HG03342 (cell line): ENCODE results near the gene RAD51B.

Experiments used
- ATAC-seq: cut with Tn5 transposase; IDR thresholded peaks from one replicate; pipeline ENCODE4 v1.9.1; 2021; ENCODE audit warnings: mild to moderate bottlenecking, moderate library complexity; ENCODE audit not compliant: unreplicated experiment

The RAD51B gene

DNA sequence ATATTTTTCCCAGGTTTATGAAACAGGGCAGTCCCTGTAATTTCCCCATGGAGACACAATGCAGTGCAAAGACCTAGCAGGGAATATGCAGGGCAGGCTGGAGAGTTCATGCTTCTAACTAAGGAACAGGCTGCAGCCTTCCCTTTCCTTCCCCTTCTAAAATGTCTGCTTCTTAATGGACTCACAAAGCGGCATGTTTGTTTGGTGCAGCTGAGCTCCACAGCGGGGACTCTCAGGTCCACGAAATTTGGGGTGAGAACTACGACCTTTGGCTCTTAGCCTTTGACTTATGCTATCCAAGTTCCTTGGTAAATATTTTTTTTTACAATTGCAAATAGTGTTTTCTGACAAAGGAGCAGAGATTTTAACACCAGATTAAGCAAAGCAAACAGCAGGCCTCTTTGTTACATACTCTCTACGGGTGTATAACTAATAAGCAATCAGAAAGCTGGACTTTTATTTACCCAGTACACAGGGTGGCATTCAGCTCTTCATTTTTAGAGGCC, 649.7 kb downstream of the RAD51B start:
- ATAC-seq: no peak

DNA sequence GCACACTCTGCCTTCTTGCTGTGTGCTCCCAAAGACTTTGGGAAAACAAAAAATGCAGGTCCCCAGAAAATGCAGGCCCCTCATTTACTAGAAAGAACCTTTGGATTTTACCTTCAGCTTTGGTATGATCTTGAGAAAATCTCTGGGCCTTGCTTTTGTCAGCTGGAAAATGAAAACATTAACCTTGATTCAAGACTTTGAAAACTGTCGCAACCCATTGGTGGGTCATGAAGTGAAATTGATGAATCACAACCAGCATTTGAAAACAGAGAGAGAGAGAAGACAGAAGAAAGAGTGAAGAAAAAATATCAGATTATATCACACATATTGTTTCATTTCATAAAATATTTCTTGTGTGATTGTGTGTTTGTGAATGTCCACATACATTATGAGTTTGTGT, 650.8 kb downstream of the RAD51B start:
- no peak for ATAC-seq

DNA sequence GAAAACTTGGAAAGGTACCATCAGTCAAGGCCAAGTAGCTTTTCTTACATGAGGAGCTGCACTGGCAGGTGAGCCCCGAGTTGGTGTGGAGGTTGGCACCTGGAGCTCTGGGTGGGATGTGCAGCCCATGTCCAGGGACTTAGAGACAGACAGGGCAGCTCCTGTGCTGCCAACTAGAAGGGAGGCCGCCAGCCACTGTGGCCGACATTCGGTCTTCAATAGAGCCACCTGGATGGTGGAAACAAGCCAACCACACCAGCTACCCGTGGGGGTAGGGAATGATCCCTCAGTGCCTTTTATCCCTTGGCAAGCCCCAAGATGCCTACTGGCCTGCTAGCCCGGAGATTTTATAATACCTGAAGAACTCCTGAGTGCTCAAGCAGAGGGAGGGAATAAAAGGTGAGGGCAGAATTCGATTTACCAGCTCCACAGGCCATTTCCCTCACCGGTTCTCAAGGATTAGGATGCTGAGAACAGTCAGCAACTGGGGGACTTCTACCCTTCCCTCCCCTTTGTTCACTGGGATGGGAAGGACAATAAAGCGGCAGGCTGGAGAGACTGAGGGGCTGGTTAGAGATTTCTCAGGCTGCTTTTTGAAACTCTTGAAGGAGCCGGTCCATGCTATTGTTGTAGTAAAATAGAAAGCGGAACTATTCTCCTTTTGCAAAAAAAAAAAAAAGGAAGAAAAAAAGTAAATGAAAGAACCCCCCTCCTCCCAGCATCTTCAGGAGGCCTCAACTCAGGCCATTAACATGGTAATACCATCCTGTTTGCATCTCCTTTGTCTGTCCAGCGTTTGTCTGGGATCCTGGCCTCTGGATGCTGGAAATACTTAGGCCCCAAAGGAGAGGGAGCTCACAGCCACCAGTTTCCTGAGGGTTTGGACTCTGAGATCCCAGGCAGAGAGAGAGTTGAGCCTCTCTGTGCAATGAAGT, 651.7 kb downstream of the RAD51B start:
- ATAC-seq: no peak

DNA sequence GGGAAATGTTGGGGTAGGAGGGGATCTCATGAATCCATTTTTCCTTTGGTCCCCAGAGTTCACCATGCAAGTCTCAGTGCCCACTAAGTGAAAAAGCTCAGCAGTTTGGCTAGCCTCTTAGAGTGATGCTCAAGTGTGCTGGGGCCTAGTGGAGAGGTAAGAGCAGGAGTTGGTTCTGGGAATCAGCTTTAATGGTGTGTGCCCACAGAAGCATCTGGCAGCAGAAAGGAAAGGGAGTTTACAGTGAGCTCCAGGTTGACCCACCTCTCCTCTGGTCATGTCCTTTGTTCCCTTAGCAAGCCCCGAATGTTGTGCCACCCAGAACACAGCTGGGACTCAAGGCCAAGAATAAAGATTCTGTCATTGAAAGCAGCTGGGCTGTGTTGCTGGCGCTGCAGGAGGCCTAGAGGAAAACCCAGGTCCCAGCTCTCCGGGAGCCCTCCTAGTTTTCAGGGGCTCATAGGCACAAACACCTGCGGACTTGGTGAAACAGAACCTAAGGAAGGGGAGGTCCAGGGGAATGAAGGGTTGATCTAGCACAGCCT, 652.5 kb downstream of the RAD51B start:
- no peak for ATAC-seq

DNA sequence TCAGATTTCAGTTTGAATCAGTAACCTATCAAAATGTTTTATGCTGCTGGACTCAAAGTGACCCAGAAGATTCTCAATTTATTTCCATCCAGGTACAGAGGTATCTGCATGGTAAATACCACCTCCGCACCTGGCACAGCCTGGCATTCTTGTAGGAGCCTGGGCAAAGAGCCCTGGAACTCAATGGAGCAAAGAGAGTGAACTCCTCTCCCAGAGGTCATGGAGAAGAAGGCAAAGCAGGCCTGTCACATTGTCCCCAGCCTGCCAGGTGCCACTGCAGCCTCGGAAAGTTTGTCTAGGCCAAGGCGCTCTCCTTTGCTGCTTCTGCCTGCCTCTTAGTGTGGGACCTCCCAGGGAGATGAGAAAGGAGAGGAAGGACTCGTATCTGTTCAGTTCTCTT, 653.5 kb downstream of the RAD51B start:
- no peak for ATAC-seq

DNA sequence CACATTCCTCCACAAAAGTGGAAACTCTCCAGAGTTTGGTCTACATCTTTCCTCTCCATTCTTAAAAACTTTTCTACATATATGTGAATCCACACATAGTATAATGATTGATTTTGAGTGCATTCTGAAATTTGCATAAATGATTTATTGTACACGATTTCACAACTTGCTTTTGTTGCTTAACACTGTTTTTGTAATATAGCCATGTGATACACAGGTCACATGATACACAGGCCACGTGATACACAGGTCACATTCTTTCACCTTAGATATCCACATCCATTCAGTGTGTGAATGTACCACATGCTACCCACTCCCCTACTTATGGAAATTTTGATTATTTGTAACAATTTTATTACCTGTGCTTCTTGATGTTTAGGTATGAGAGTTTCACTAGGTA, 654.2 kb downstream of the RAD51B start:
- ATAC-seq: no peak

DNA sequence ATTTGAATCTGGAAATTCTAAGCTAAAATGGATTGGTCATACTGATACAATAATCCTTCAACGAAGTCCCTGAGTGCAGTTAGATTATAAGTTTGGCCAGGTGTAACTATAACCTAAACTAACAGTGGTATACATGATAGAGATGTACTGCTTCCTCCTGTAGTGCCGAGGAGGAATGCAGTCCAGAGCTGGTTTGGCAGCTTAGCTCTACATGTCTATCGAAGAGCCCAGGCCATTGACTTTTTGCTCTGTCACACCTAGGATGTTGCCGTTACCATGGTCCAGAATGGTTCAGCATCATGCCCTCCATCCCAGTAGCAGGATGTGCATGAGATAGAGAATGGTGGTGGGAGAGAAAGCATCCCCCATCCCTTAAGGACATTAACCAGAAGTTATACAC, 655.2 kb downstream of the RAD51B start:
- no peak for ATAC-seq

DNA sequence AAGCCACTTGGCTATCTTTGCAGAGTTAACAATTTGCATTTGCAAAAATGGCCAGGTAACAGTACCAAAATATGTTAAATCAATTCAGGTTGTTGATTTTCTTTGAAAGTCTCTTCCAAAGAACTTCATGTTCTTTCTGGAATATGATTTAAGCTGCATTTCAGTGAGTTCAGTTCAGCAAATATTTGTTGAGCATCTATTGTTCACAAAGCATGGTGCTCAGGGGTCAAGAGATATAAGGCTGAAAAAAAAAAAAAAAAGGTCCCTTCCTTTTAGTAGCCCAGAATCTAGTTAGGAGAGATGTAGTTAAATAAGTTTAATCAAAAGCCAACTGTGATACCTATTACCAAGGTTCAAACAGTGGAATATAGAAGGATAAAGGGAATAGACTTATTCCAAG, 656.2 kb downstream of the RAD51B start:
- no peak for ATAC-seq

DNA sequence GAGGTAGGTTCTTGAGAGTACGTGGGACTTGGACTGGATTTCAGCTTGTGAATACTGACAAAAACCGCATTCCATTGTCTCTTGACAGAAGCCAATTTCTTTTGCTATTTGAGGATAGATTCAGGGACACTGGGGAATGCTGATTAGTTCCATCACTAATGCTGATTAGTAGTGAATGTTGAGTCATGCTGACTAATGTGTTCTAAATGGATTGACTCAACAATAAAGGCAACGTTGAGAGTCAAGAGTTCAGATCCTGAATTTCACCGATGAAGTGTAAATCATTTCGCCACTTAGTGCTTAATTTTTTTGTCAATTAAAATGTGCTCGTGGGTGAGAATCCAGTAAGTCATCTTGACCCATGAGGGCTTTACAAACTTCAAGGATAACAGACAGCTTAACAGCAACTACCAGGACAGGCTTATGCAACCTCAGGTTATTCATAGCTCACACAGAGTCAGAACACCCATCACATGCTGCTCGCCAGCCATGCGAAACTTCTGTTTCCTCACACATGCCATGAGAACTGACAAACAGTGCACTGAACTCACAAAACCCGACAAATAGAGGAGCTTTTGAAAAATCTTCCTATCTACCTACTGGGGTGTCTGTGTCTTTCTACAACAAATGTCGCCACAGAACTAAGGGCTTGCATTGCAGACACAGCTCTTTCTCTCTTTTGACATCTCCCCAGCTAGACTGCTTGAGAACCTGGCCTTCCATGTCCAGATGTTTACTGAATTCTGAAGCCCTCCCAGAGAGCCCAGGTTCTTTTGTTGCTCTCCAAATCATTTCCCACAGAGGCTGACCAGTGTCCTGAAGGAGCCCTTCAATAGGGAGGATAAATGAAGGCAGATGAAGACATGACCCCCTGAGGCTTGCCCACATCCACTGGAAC, 656.9 kb downstream of the RAD51B start:
- ATAC-seq: no peak

DNA sequence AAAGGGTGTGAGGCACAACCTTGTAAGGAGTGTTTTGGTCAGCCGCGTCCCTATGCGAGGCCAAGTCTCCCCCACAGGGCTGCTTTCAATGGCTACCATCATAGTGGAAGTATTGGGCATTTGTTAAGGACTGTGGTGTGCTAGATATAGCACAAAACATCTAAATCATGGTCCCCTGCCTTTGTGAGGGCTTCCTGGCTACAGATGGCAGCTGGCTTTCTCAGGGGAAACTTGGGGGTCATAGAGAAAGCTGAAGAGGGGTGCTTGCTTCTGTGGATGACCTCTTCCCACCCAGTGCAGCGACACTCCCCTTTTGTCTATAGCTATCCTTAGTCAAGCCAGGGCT, 657.5 kb downstream of the RAD51B start:
- no peak for ATAC-seq

DNA sequence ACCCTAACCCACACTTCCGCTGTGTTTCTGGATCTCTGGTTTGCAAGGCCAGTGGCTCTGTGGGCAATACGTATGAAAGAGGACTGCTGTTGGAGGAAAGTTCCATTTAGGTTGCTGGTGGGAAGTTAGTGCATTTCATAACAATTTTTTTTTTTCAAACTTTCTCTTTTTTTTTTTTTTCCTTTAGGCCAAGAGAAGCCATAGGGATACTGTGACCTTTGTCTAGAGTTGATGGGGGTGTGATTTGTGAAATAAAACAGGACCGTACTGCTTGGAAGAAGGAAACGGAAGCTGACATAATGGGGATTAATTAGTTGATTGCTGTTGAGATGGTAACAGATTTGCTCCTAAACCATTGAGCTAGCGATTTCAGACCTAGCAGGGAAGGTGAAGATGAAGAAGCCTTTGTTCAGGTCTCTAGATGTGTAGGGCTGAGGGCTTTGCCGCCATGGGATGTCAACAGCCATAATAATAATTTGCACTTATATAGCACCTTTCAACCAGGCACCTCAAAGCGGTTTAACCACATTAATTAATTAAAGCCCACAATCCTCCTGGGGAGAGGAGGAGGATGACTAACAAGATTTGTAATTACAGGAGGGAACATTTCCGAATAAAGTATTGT, 658.0 kb downstream of the RAD51B start:
- ATAC-seq: no peak

DNA sequence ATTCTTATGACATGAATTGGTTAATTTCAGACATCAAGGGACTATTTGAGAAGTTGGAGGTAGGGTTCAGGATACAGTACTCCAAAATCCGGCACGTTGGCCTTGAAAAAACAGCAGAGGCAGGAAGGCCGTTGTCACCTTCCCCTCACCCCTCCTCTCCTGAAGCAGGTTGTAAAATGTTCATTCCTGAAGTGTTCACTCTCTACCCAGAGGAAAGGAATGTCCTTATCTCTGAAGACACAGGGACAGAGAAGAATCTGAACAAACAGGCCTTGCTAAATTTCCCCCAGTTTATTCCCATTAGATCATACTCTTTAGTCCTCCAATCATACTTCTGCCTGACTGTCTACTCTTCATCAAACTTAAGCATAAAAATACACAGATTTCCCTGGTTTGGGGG, 659.7 kb downstream of the RAD51B start:
- no peak for ATAC-seq

DNA sequence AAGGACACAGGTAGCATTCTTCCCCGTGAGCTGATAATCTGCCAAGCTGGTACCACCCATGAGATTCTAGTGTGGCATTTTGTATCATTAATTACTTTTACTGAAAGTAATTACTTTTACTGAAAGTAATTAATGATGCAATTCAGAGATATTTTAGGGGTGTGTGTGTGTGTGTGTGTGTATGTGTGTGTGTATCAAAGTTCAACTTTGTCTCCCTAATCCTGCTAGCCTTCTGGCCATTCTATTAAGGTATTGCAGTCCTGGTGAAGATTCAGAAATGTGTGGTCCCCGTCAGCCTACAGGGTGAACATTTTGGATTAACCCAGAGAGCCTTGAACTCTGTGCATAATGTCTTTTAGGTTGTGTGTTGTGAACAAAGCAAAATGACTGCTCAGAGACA, 662.4 kb downstream of the RAD51B start:
- no peak for ATAC-seq

DNA sequence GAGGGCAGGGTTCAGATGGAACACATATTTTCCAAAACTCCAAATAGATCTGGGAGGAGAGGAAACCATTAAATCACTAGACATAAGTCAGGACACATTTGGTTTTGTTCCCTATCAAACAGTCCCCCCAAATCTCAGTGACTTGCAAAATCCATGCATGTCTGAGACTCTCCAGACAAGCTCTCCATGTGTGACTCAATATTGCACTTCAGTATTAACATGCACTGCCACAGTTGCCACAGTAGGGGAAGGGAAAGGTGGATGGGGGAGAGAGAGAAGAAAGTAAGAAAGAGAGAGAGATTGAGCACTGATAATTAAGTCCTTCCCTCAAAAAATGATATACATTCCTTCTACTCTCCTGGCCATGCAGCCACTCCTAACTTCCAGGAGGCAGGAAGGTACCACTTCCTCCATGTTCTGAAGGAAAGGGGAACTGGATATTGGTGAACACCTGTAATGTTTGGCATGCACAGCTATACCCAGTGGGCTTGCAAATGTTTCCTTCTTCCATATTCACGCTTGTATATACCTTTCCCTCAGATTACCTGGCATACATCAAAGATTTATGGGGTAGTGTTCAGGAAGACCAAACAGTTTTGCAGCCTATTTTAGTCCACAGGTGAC, 663.3 kb downstream of the RAD51B start:
- ATAC-seq: no peak

DNA sequence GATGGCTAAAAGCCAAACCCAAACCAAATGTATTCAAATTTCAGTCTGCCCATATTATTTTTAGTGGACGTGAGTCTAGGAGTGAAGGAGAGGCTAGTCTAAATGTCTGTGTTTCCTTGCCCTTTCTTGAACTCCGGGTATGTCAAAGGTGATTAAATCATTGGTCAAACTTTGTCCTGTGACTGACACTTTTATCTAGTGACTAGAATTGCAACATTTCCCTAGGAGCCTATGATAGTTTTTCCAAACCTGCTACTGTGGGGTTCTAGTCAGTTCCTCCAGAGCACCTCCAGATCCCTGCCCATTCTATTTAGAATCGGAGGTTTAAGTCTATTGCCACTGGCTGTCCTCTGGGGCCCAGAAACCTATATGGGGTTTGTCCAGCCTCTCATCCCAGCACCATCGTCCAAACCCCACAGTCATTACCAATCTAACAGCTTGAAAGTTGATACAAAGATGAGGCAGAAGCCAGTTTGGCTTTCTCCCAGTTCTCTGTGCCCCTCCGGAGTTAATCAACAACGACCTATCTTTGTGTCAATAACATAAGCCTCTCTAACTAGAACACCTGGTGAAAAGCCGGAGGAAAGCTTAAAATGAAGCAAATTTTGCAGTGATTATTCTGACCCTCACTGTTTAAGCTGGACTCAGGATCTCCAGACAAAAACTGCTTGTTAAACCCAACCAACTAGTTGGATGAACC, 666.6 kb downstream of the RAD51B start:
- ATAC-seq: no peak

DNA sequence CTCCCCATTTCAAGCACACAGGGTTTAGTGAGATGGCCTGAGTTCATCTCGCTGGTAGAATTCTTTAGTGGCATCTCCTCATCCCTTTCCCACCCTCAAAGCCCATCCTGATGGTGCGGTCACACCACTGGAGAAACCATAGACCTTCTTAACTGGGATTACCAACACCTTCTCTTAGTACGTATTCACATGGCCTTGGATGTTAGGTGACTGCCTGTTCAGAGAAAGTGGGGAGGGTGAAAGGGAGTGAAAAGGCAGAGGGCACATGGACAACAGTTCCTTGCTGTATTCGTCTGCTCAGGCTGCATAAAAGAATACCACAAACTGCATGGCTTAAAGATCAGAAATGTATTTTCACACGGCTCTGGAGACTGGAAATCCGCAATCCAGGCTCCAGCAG, 667.2 kb downstream of the RAD51B start:
- ATAC-seq: no peak

DNA sequence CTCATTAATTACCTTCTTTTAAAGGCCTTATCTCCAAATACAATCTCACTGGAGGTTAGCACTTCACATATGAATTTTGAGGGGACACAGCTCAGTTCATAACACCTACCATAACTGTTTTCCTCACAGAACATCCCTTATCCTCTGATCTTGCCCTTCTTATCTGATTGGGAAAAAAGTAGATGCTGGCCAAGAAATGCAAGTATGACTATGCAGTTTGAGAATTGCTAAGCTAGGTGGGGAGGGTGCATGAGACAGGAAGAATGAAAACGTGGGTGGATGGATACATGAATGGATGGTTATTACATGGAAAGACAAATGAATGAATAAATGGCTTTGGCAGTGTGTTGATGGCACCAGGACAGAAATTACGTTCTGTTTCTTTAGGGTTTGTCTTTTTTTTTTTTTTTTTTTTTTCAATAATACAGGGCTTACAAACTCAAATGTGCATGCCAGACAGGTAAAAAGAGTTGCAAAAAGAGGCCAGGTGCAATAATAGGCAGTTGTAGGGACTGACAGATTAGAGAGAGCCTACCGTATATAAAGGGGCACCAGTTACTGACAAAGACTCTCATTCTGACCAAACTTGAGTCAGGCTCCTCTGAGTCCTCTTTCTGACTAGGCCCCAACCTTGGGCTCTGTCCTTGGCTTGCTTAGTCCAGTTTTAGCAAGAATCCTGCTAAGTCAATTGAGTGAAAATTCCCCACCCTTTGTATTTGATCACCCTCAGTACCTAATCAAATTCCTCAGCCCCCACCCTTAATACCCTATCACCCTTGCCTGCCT, 668.4 kb downstream of the RAD51B start:
- no peak for ATAC-seq

DNA sequence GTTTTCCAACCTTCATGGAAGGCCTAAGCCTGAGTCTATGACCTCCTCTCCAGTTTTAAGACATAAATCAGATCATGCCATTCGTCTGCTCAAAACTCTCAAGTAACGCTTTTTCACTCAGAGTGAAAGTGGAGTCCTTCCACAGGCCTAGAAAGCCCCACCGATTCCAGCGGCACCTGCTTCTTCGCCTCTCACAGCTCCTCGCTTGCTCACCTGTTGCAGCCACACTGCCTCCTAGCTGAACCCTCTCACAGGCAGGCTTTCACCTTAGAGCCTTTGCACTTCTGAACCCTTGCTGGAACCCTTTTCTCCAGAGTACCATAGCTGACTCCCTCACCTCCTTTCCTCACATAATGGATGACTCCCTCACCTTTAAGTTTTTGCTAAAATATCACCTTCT, 672.2 kb downstream of the RAD51B start:
- no peak for ATAC-seq
